Measurements from ENCODE around the gene GEMIN7. TPM values are rescaled to one million over a fixed set of nuclear protein-coding genes. Genes with fewer than 3 reads are reported as not detected.

The GEMIN7 gene
- total and polyA plus RNA-seq, 2 of the 13 experiments (the other 11 are each of a cell fraction or from before 2014, with no cell fraction given), result 24.1 to 30.6 TPM

- no peak for TF ChIP-seq ZNF234 (CRISPR knock-in tag; conservative IDR thresholded peaks at IDR 0.05)
- no peak for TF ChIP-seq ZNF512B (CRISPR knock-in tag; IDR thresholded peaks at IDR 0.05; ENCODE audit: borderline replicate concordance)
- TF ChIP-seq HOMEZ (CRISPR knock-in tag; IDR thresholded peaks at IDR 0.05; ENCODE audit: low read depth), result no peak
- TF ChIP-seq, protein P1, sequence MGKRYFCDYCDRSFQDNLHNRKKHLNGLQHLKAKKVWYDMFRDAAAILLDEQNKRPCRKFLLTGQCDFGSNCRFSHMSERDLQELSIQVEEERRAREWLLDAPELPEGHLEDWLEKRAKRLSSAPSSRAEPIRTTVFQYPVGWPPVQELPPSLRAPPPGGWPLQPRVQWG (CRISPR knock-in tag; IDR thresholded peaks at IDR 0.05; ENCODE audit: borderline replicate concordance, low read depth), result no peak
- no peak for TF ChIP-seq ZNF646 (CRISPR knock-in tag; IDR thresholded peaks at IDR 0.05)
- TF ChIP-seq HBP1 (CRISPR knock-in tag; IDR thresholded peaks at IDR 0.05; ENCODE audit: low read depth), result no peak
- no peak for TF ChIP-seq NFYB (CRISPR knock-in tag; IDR thresholded peaks at IDR 0.05)
- no peak for TF ChIP-seq NR1H2 (CRISPR knock-in tag; IDR thresholded peaks at IDR 0.05; ENCODE audit: borderline replicate concordance, low read depth)
- no peak for TF ChIP-seq JUND (CRISPR knock-in tag; IDR thresholded peaks at IDR 0.05)
- no peak for TF ChIP-seq MTF2 (CRISPR knock-in tag; IDR thresholded peaks at IDR 0.05; ENCODE audit: borderline replicate concordance)
- no peak for TF ChIP-seq ZNF431 (CRISPR knock-in tag; IDR thresholded peaks at IDR 0.05; ENCODE audit: borderline replicate concordance, low read depth)
- no peak for TF ChIP-seq DNMT3B (CRISPR knock-in tag; conservative IDR thresholded peaks at IDR 0.05)
- no peak for TF ChIP-seq KLF15 (CRISPR knock-in tag; IDR thresholded peaks at IDR 0.05; ENCODE audit: borderline replicate concordance)
- TF ChIP-seq NR2F2 (IDR thresholded peaks at IDR 0.05; ENCODE audit: borderline replicate concordance, low read depth), result no peak
- TF ChIP-seq NFRKB (IDR thresholded peaks at IDR 0.05), result no peak
- TF ChIP-seq BHLHE40 (IDR thresholded peaks at IDR 0.05; ENCODE audit: low read length), result 0 out of 2 replicates have a peak, but pooled peaks have one; percentile 31
- 0 out of 2 replicates have a peak, but pooled peaks have one; percentile 14 for TF ChIP-seq PITX1 (CRISPR knock-in tag; IDR thresholded peaks at IDR 0.05)
- no peak for TF ChIP-seq ZNF124 (CRISPR knock-in tag; IDR thresholded peaks at IDR 0.05)
These were observed 47.0 kb downstream of the GEMIN7 start (continued) for GRCh38 chr19:45125975-45126493.
